CD4-positive, alpha-beta T cell (primary cell): ENCODE measurements around the gene URB2. TPM values are rescaled to one million over a fixed set of nuclear protein-coding genes. Genes with fewer than 3 reads are reported as not detected.

ENCODE experiments used
- ATAC-seq: fragments of 200-7000 bp; cut with Tn5 transposase; one replicate; pipeline ENCODE4 v1.10.0; 2022; ENCODE audit warnings: mild to moderate bottlenecking; ENCODE audit not compliant: poor library complexity
- CTCF ChIA-PET: fragments of 350-600 bp; sonication (Branson Sonifier 250); formaldehyde crosslinking; loops from one replicate; lab custom pipeline; 2021; ENCODE audit warnings: antibody characterized with exemption, inconsistent platforms; lab: Charles Lee
- POLR2A ChIA-PET: fragments of 350-600 bp; sonication (Branson Sonifier 250); formaldehyde crosslinking; loops from one replicate; lab custom pipeline; 2021; ENCODE audit warnings: antibody characterized with exemption, inconsistent platforms; lab: Charles Lee
- DNase-seq, 14 experiments: peaks; one replicate each; pipeline ENCODE4 v3.0.0-alpha.2; 2013 to 2020; ENCODE audit warnings: mixed read lengths in 2 of 14
- H3K27ac ChIP-seq, 2 donors: one replicate each; pipeline versions ENCODE4 v1.5.1 to v1.7.0; 2013; ENCODE audit warnings: low read length in 2 of 2, low read depth in 1 of 2, mild to moderate bottlenecking in 1 of 2
- H3K27me3 ChIP-seq, 2 experiments: 1 replicate in 1 of 2; 2 replicates in 1 of 2; pipeline versions ENCODE4 v1.6.1 to v1.7.0; 2013; ENCODE audit warnings: low read length in 2 of 2, control low read depth in 1 of 2, mild to moderate bottlenecking in 1 of 2, moderate library complexity in 1 of 2; ENCODE audit not compliant: insufficient read depth in 2 of 2, control insufficient read depth in 1 of 2
- H3K36me3 ChIP-seq: one replicate; pipeline ENCODE4 v1.6.1; 2013; ENCODE audit warnings: low read length, control low read depth; ENCODE audit not compliant: insufficient read depth
- H3K4me1 ChIP-seq: one replicate; pipeline ENCODE4 v1.6.1; 2013; ENCODE audit warnings: low read length, control low read depth; ENCODE audit not compliant: insufficient read depth
- H3K4me3 ChIP-seq: one replicate; pipeline ENCODE4 v1.5.1; 2013; ENCODE audit warnings: mild to moderate bottlenecking, low read length, moderate library complexity
- H3K9me3 ChIP-seq, 2 experiments: 1 replicate in 1 of 2; 2 replicates in 1 of 2; pipeline versions ENCODE4 v1.6.1 to v1.7.0; 2013; ENCODE audit warnings: low read length in 2 of 2, mild to moderate bottlenecking in 2 of 2, control low read depth in 1 of 2, moderate library complexity in 1 of 2; ENCODE audit not compliant: control insufficient read depth in 1 of 2, insufficient read depth in 1 of 2
- H3K27ac Mint-ChIP-seq: one replicate; pipeline ENCODE4 v1.8.0; 2020; ENCODE audit warnings: mixed read lengths
- H3K27me3 Mint-ChIP-seq: one replicate; pipeline ENCODE4 v1.8.0; 2021; ENCODE audit warnings: mixed read lengths
- H3K36me3 Mint-ChIP-seq: one replicate; pipeline ENCODE4 v1.8.0; 2021; ENCODE audit warnings: low read depth, mixed read lengths
- H3K4me1 Mint-ChIP-seq: one replicate; pipeline ENCODE4 v1.8.0; 2021; ENCODE audit warnings: low read depth, mixed read lengths
- H3K4me3 Mint-ChIP-seq: one replicate; pipeline ENCODE4 v1.8.0; 2020; ENCODE audit warnings: mild to moderate bottlenecking, mixed read lengths
- H3K9me3 Mint-ChIP-seq: one replicate; pipeline ENCODE4 v1.8.0; 2020; ENCODE audit warnings: mixed read lengths
- CTCF ChIP-seq: fragments of 200-600 bp; IDR thresholded peaks from one replicate; pipeline ENCODE4 v1.8.0; 2022; ENCODE audit warnings: antibody characterized with exemption, mild to moderate bottlenecking
- intact Hi-C, 2 experiments: fragments of 100-400 bp; cut with DNase I in 1 of 2; cut with micrococcal nuclease in 1 of 2; formaldehyde crosslinking; loops; one replicate each; pipeline versions ENCODE4 v1.15.1 to v1.9.0; 2023 to 2025; cut with DNase I, micrococcal nuclease
- total RNA-seq, 174 experiments: library from RNA in 2 of 174; stranded (reverse) in 2 of 174; gene quantifications; one replicate each; pipeline ENCODE4 v1.2.3 and lab custom pipeline; 2021 to 2026

Gene URB2
- total RNA-seq, 2 experiments from 2014 or later = 4.1 to 4.2 TPM

- peaks cover 26% of the 10 kb centered on the region for H3K4me1 Mint-ChIP-seq
- no peak overlapping the region for H3K27ac ChIP-seq
- CTCF ChIA-PET = no interaction called here
- peak in 1 of 14 experiments; percentile 11 for DNase-seq
- H3K36me3 ChIP-seq = no peaks in the 10 kb centered on the region
- H3K4me1 ChIP-seq = peaks cover 9% of the 10 kb centered on the region
- peaks cover 3% of the 10 kb centered on the region for H3K36me3 Mint-ChIP-seq
- no peaks in the 10 kb centered on the region for H3K9me3 ChIP-seq
- H3K27me3 ChIP-seq = peaks cover 0 to 2% of the 10 kb centered on the region in 2 experiments
- no peak for TF ChIP-seq CTCF
- no peaks in the 10 kb centered on the region for H3K9me3 Mint-ChIP-seq
- ATAC-seq = no peak
- peaks cover 10% of the 10 kb centered on the region for H3K27me3 Mint-ChIP-seq
- no peak overlapping the region for H3K4me3 ChIP-seq
- H3K27ac Mint-ChIP-seq = no peak overlapping the region
- intact Hi-C loops = no loop called here
- H3K4me3 Mint-ChIP-seq = no peak overlapping the region
- POLR2A ChIA-PET = no interaction called here
Observed at GRCh38 chr1:229691362-229691761, 65.3 kb downstream of the URB2 start.

- no peaks in the 10 kb centered on the region for H3K36me3 Mint-ChIP-seq
- POLR2A ChIA-PET = interaction anchor here (0.6 kb wide), 1 partner anchor 23 kb away, joined by 4 read pairs; no protein-coding TSS in a partner anchor
- peaks cover 6% of the 10 kb centered on the region for H3K27me3 Mint-ChIP-seq
Observed at GRCh38 chr1:229693129-229693900, 67.3 kb downstream of the URB2 start.

GRCh38 chr1:229694053-229694693 is 68.1 kb downstream of the URB2 start:
- H3K27me3 Mint-ChIP-seq = peaks cover 6% of the 10 kb centered on the region
- Histone ChIP-seq H3K27ac (no peak overlapping the region), H3K27me3 (no peaks in the 10 kb centered on the region), H3K4me1 (peaks cover 9% of the 10 kb centered on the region), H3K4me3 (no peak overlapping the region), H3K9me3 (no peaks in the 10 kb centered on the region), H3K36me3 (no peaks in the 10 kb centered on the region)
- H3K36me3 Mint-ChIP-seq = no peaks in the 10 kb centered on the region
- intact Hi-C loops = no loop called here
- peaks cover 26% of the 10 kb centered on the region for H3K4me1 Mint-ChIP-seq
- CTCF ChIA-PET = interaction anchor here (1.1 kb wide), 1 partner anchor 18 kb away, joined by 3 read pairs; no protein-coding TSS in a partner anchor
- ATAC-seq (no peak), DNase-seq (no peak)
- H3K27ac Mint-ChIP-seq = no peak overlapping the region
- H3K4me3 Mint-ChIP-seq = no peak overlapping the region
- no peak for TF ChIP-seq CTCF
- H3K9me3 Mint-ChIP-seq = no peaks in the 10 kb centered on the region
- POLR2A ChIA-PET = interaction anchor here (0.8 kb wide), 1 partner anchor 20 kb away, joined by 6 read pairs; no protein-coding TSS in a partner anchor

More at GRCh38 chr1:229693129-229693900, 67.3 kb downstream of the URB2 start:
- DNase-seq (no peak), ATAC-seq (no peak)
- Mint-ChIP-seq H3K9me3 (no peaks in the 10 kb centered on the region), H3K4me1 (peaks cover 26% of the 10 kb centered on the region), H3K4me3 (no peak overlapping the region), H3K27ac (no peak overlapping the region)
- intact Hi-C loops = no loop called here
- Histone ChIP-seq H3K27me3 (no peaks in the 10 kb centered on the region), H3K4me3 (no peak overlapping the region), H3K9me3 (no peaks in the 10 kb centered on the region), H3K36me3 (no peaks in the 10 kb centered on the region), H3K4me1 (peaks cover 9% of the 10 kb centered on the region), H3K27ac (no peak overlapping the region)
- CTCF ChIA-PET = no interaction called here
- TF ChIP-seq CTCF = no peak
